HL-60 (cell line): ENCODE measurements around the gene PROCA1.

ENCODE experiments used
- CTCF ChIP-seq: IDR thresholded peaks from one replicate; pipeline ENCODE4 v1.5.1; 2011; ENCODE audit warnings: low read length, control low read depth, inconsistent platforms; ENCODE audit not compliant: insufficient read depth
- GABPA ChIP-seq: IDR thresholded peaks from 2 replicates; pipeline ENCODE4 v1.6.1; 2012; ENCODE audit warnings: low read depth
- POLR2AphosphoS5 ChIP-seq: IDR thresholded peaks from 2 replicates; pipeline ENCODE4 v1.6.1; 2012; ENCODE audit warnings: low read depth
- REST ChIP-seq: IDR thresholded peaks from 2 replicates; pipeline ENCODE4 v1.6.1; 2012; ENCODE audit warnings: low read depth; ENCODE audit not compliant: insufficient replicate concordance
- SPI1 ChIP-seq: IDR thresholded peaks from 2 replicates; pipeline ENCODE4 v1.6.1; 2012; ENCODE audit warnings: low read depth, mild to moderate bottlenecking, borderline replicate concordance

- no peak for TF ChIP-seq CTCF
- TF ChIP-seq REST = no peak
- TF ChIP-seq POLR2AphosphoS5 = no peak
- TF ChIP-seq SPI1 = no peak
- no peak for TF ChIP-seq GABPA
These were observed 26.3 kb upstream of the PROCA1 start for GRCh38 chr17:28737770-28738679.
